ENCODE data around the gene ATP1B3. TPM values are rescaled to one million over a fixed set of nuclear protein-coding genes. Genes with fewer than 3 reads are reported as not detected.

The ATP1B3 gene
- total and polyA plus RNA-seq, 9 of the 15 experiments (the other 6 are each of a cell fraction or from before 2014, with no cell fraction given) = 48.3 to 202 (median 123) TPM

GRCh38 chr3:141845407-141846049 is 30.9 kb upstream of the ATP1B3 start (continued):
- TF ChIP-seq ZNF592 (IDR thresholded peaks at IDR 0.05) (no peak), REST (IDR thresholded peaks at IDR 0.05; ENCODE audit: borderline replicate concordance) (peak; percentile 36; the same call in 1 of the 2 replicates), REST (CRISPR knock-in tag; IDR thresholded peaks at IDR 0.05; ENCODE audit: low read depth) (no peak), NFIC (IDR thresholded peaks at IDR 0.05) (no peak), ZNF174 (CRISPR knock-in tag; IDR thresholded peaks at IDR 0.05) (no peak), CXXC5 (CRISPR knock-in tag; IDR thresholded peaks at IDR 0.05) (no peak), DLX4 (CRISPR knock-in tag; IDR thresholded peaks at IDR 0.05) (no peak), NEUROD1 (IDR thresholded peaks at IDR 0.05; ENCODE audit: borderline replicate concordance, low read depth, low read length, partially characterized antibody) (no peak), KDM2B (CRISPR knock-in tag; IDR thresholded peaks at IDR 0.05) (no peak), RAD21 (CRISPR knock-in tag; conservative IDR thresholded peaks at IDR 0.05 in 1 of 2, IDR thresholded peaks at IDR 0.05 in 1 of 2) (peak in 1 of 2 experiments; percentile 52; a peak in 2 of 4 replicates), RBM17 (IDR thresholded peaks at IDR 0.05; ENCODE audit: borderline replicate concordance, low read depth, low read length) (no peak), HEY1 (CRISPR knock-in tag; IDR thresholded peaks at IDR 0.05; ENCODE audit: borderline replicate concordance) (no peak), ZNF23 (CRISPR knock-in tag; IDR thresholded peaks at IDR 0.05) (no peak)
